HCT116 (cell line): ENCODE measurements around the gene C5AR2. TPM values are rescaled to one million over a fixed set of nuclear protein-coding genes. Genes with fewer than 3 reads are reported as not detected.

Source experiments
- ATAC-seq: fragments of 200-7000 bp; cut with Tn5 transposase; 2 replicates; pipeline ENCODE4 v1.9.1; 2020; ENCODE audit warnings: mild to moderate bottlenecking, moderate library complexity
- BruUV-seq: library from RNA; stranded (reverse); fragments of 400-500 nt; replicated peaks from 2 replicates; lab custom pipeline; 2021; lab: Mats Ljungman, UMichigan
- CTCF ChIA-PET: fragments of 300-600 bp; sonication (Branson Sonifier 250); formaldehyde crosslinking; loops from one replicate; lab custom pipeline; 2021; ENCODE audit warnings: antibody characterized with exemption; lab: Charles Lee
- POLR2A ChIA-PET: fragments of 300-600, 350-600 bp; sonication (Branson Sonifier 250); formaldehyde crosslinking; loops from one replicate; lab custom pipeline; 2021; ENCODE audit warnings: antibody characterized with exemption; lab: Charles Lee
- RAD21 ChIA-PET, 2 experiments: fragments of 300-600 bp; sonication (Branson Sonifier 250); formaldehyde crosslinking; loops; one replicate each; lab custom pipeline; 2023; ENCODE audit warnings: low total read pairs in 2 of 2; ENCODE audit not compliant: uncharacterized antibody in 2 of 2, unreplicated experiment in 2 of 2, low non-redundant PET in 1 of 2; lab: Charles Lee
- DNase-seq: peaks from one replicate; pipeline ENCODE4 v3.0.0-alpha.2; 2010; ENCODE audit warnings: low read depth, low spot score
- H2AFZ ChIP-seq: fragments of 200-600 bp; shearing (Covaris generic), sonication (generic); 2 replicates; pipeline ENCODE4 v1.6.1; 2017; ENCODE audit warnings: low read depth, mixed run types, mixed read lengths, antibody characterized with exemption, low read length; ENCODE audit not compliant: poor library complexity, severe bottlenecking
- H3K27ac ChIP-seq: 2 replicates; pipeline ENCODE4 v1.5.1; 2012; ENCODE audit warnings: low read depth, low read length
- H3K27me3 ChIP-seq: fragments of 200-600 bp; sonication (generic); 2 replicates; pipeline ENCODE4 v1.6.1; 2016; ENCODE audit warnings: mixed run types, low read length, mixed read lengths; ENCODE audit not compliant: insufficient read depth
- H3K36me3 ChIP-seq, 2 experiments: fragments of 200-500 bp in 1 of 2; fragments of 200-600 bp in 1 of 2; sonication (Bioruptor generic) in 1 of 2; sonication (generic) in 1 of 2; 2 replicates each; pipeline versions ENCODE4 v1.5.1 to v1.6.1; 2014 to 2016; ENCODE audit warnings: low read length in 2 of 2, inconsistent platforms in 1 of 2, mixed read lengths in 1 of 2, mixed run types in 1 of 2; ENCODE audit not compliant: insufficient read depth in 2 of 2, control insufficient read depth in 1 of 2
- H3K4me1 ChIP-seq, 2 experiments: fragments of 200-600 bp in 1 of 2; sonication (generic) in 1 of 2; 2 replicates each; pipeline versions ENCODE4 v1.5.1 to v1.6.1; 2012 to 2017; ENCODE audit warnings: low read length in 2 of 2, inconsistent platforms in 1 of 2, mild to moderate bottlenecking in 1 of 2, mixed read lengths in 1 of 2, mixed run types in 1 of 2, moderate library complexity in 1 of 2; ENCODE audit not compliant: insufficient read depth in 2 of 2, control insufficient read depth in 1 of 2
- H3K4me2 ChIP-seq: fragments of 200-600 bp; sonication (generic); 2 replicates; pipeline ENCODE4 v1.6.1; 2017; ENCODE audit warnings: mixed run types, low read length, mixed read lengths
- H3K4me3 ChIP-seq, 2 experiments: fragments of 200-600 bp in 1 of 2; sonication (generic) in 1 of 2; replicated peaks in 1 of 2; 2 replicates each; pipeline ENCODE4 v1.5.1; 2011 to 2016; ENCODE audit warnings: low read length in 2 of 2, control low read depth in 1 of 2, low read depth in 1 of 2, mild to moderate bottlenecking in 1 of 2, mixed read lengths in 1 of 2, mixed run types in 1 of 2
- H3K79me2 ChIP-seq: fragments of 200-600 bp; sonication (generic); 2 replicates; pipeline ENCODE4 v1.6.1; 2017; ENCODE audit warnings: mild to moderate bottlenecking, mixed run types, low read length, moderate library complexity, mixed read lengths; ENCODE audit not compliant: insufficient read depth
- H3K9ac ChIP-seq: fragments of 200-600 bp; sonication (generic); 2 replicates; pipeline ENCODE4 v1.6.1; 2016; ENCODE audit warnings: low read length, mixed read lengths
- H3K9me2 ChIP-seq: fragments of 200-600 bp; sonication (generic), shearing (Covaris generic); 2 replicates; pipeline ENCODE4 v1.6.1; 2017; ENCODE audit warnings: mixed run types, mild to moderate bottlenecking, moderate library complexity; ENCODE audit not compliant: insufficient read depth
- H3K9me3 ChIP-seq, 2 experiments: fragments of 200-500 bp in 1 of 2; fragments of 200-600 bp in 1 of 2; sonication (Bioruptor generic) in 1 of 2; sonication (generic) in 1 of 2; 2 replicates each; pipeline ENCODE4 v1.6.1; 2014 to 2017; ENCODE audit warnings: low read length in 2 of 2, mixed read lengths in 2 of 2, inconsistent platforms in 1 of 2, low read depth in 1 of 2, mild to moderate bottlenecking in 1 of 2, mixed run types in 1 of 2, moderate library complexity in 1 of 2; ENCODE audit not compliant: control insufficient read depth in 1 of 2, insufficient read depth in 1 of 2
- H4K20me1 ChIP-seq: fragments of 200-600 bp; sonication (generic), shearing (Covaris generic); 2 replicates; pipeline ENCODE4 v1.6.1; 2017; ENCODE audit warnings: mixed run types, mild to moderate bottlenecking, moderate library complexity; ENCODE audit not compliant: insufficient read depth
- CBX3 ChIP-seq: IDR thresholded peaks from 2 replicates; pipeline ENCODE4 v1.6.1; 2012; ENCODE audit warnings: low read depth
- CEBPB ChIP-seq: IDR thresholded peaks from 2 replicates; pipeline ENCODE4 v1.6.1; 2012; ENCODE audit warnings: low read depth
- ELF1 ChIP-seq: IDR thresholded peaks from 2 replicates; pipeline ENCODE4 v1.6.1; 2012; ENCODE audit warnings: low read depth, borderline replicate concordance
- EZH2phosphoT487 ChIP-seq: fragments of 200-600 bp; IDR thresholded peaks from 2 replicates; pipeline ENCODE4 v1.6.1; 2018; ENCODE audit warnings: antibody characterized with exemption, borderline replicate concordance
- POLR2A ChIP-seq: IDR thresholded peaks from 2 replicates; pipeline ENCODE4 v1.7.0; 2011; ENCODE audit warnings: borderline replicate concordance; ENCODE audit not compliant: insufficient read depth, insufficient read length; ENCODE audit errors: extremely low read depth
- POLR2AphosphoS5 ChIP-seq: IDR thresholded peaks from 2 replicates; pipeline ENCODE4 v1.6.1; 2011; ENCODE audit warnings: mild to moderate bottlenecking, low read depth, low read length, moderate library complexity
- RAD21 ChIP-seq: IDR thresholded peaks from 2 replicates; pipeline ENCODE4 v1.6.1; 2012; ENCODE audit warnings: low read depth, mild to moderate bottlenecking
- SIN3A ChIP-seq: IDR thresholded peaks from 2 replicates; pipeline ENCODE4 v1.6.1; 2012; ENCODE audit warnings: low read depth
- SP1 ChIP-seq: IDR thresholded peaks from 2 replicates; pipeline ENCODE4 v1.6.1; 2012; ENCODE audit warnings: low read depth
- SRF ChIP-seq: IDR thresholded peaks from 2 replicates; pipeline ENCODE4 v1.6.1; 2012; ENCODE audit warnings: low read depth
- TCF7L2 ChIP-seq: IDR thresholded peaks from 2 replicates; pipeline ENCODE4 v1.7.0; 2011; ENCODE audit warnings: borderline replicate concordance, inconsistent platforms; ENCODE audit not compliant: insufficient read depth, insufficient read length; ENCODE audit errors: extremely low read depth
- YY1 ChIP-seq: IDR thresholded peaks from 2 replicates; pipeline ENCODE4 v1.6.1; 2011; ENCODE audit warnings: low read length, low read depth, moderate library complexity, mild to moderate bottlenecking; ENCODE audit not compliant: insufficient replicate concordance; ENCODE audit errors: extremely low read depth
- ZFX ChIP-seq: fragments of 450-650 bp; IDR thresholded peaks from 2 replicates; pipeline ENCODE4 v1.6.1; 2017
- intact Hi-C: fragments of 100-400 bp; cut with micrococcal nuclease; formaldehyde crosslinking; loops from 2 replicates; pipeline ENCODE4 v1.10.0; 2022
- total RNA-seq: library from RNA; stranded (reverse); gene quantifications from one replicate; pipeline ENCODE4 v1.2.1, GENCODE V29; 2021; ENCODE audit not compliant: unreplicated experiment
- TF ChIP-seq, protein P1 (sequence below): IDR thresholded peaks from 2 replicates; pipeline ENCODE4 v1.6.1; 2012; ENCODE audit warnings: low read depth

The C5AR2 gene
- total RNA-seq, 1 experiment from 2014 or later = 0.12 TPM

DNA sequence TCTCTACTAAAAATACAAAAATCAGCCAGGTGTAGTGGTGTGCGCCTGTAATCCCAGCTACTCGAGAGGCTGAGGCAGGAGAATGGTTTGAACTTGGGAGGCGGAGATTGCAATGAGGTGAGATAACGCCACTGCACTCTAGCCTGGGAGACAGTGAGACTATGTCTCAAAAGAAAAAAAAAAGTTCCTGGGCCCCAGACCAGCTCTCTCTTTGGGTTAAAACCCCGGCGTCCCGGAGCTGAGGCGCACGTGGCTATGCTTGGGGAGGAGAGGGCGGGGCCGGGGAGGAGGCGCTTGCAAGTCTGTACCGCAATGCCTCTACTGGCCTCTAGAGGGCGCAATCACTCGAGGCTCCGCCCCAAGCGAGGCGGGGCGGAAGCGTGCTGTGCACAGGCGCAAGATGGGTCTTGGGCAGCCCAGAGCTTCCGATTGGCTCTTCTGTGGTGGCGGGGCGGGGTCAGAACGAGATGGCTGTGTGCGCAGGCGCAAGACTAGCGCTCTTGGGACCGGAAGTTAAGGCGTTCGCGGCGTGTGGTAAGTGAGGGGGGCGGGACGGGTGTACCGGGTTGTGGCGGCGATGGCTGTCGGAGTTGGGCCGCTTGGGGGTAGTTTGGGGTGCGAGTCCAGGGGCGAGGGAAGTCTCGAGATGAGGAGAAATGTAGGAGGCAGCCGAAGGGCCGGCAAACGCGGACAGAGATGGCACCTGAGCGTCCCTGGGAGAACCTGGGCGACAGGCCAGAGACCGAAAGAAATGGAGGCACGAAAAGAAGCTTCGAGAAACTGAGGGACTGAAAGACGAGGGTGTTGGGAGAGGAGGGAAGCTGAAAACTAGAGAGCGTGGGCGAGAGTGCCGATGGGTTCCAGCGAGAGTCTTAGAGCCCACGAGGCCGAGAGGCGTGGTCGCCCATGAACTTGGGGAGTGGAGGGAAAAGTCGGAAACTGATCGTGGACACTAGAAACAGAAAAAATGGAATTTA, 17.1 kb downstream of the C5AR2 start, which contains the start of gene DHX34 (continued):
- TF ChIP-seq, protein P1, sequence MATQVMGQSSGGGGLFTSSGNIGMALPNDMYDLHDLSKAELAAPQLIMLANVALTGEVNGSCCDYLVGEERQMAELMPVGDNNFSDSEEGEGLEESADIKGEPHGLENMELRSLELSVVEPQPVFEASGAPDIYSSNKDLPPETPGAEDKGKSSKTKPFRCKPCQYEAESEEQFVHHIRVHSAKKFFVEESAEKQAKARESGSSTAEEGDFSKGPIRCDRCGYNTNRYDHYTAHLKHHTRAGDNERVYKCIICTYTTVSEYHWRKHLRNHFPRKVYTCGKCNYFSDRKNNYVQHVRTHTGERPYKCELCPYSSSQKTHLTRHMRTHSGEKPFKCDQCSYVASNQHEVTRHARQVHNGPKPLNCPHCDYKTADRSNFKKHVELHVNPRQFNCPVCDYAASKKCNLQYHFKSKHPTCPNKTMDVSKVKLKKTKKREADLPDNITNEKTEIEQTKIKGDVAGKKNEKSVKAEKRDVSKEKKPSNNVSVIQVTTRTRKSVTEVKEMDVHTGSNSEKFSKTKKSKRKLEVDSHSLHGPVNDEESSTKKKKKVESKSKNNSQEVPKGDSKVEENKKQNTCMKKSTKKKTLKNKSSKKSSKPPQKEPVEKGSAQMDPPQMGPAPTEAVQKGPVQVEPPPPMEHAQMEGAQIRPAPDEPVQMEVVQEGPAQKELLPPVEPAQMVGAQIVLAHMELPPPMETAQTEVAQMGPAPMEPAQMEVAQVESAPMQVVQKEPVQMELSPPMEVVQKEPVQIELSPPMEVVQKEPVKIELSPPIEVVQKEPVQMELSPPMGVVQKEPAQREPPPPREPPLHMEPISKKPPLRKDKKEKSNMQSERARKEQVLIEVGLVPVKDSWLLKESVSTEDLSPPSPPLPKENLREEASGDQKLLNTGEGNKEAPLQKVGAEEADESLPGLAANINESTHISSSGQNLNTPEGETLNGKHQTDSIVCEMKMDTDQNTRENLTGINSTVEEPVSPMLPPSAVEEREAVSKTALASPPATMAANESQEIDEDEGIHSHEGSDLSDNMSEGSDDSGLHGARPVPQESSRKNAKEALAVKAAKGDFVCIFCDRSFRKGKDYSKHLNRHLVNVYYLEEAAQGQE = no peak
- TF ChIP-seq TCF7L2 (no peak), ZFX (peak; percentile 47; the same call in 1 of the 2 replicates), RAD21 (no peak), CBX3 (no peak)

DNA sequence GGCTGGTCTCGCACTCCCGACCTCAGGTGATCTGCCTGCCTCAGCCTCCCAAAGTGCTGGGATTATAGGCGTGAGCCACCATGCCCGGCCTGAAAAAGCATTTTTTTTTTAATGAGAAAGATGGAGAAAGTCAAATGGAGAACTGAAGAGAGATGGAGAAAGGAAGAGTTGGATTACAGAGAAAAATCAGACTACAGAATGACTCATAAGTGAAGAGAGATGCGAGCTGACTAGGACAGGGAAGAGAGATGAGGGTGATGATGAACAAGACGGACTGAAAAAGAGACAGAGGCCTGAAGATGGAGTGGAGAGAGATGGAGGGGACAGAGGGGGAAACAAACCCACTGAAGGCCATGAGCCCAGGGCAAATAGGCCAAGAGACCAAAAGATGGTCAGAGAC, 18.7 kb downstream of the C5AR2 start:
- intact Hi-C loops = no loop called here
- Histone ChIP-seq H3K4me2 (peak overlapping the region; percentile 84), H3K4me1 (peaks cover 15 to 22% of the 10 kb centered on the region in 2 experiments; a peak in 3 of 4 replicates), H4K20me1 (no peaks in the 10 kb centered on the region), H3K27me3 (no peaks in the 10 kb centered on the region), H3K9me3 (no peaks in the 10 kb centered on the region), H3K79me2 (peaks cover 62% of the 10 kb centered on the region), H3K9me2 (no peaks in the 10 kb centered on the region), H3K27ac (no peak overlapping the region), H3K4me3 (no peak overlapping the region), H2AFZ (no peak overlapping the region), H3K9ac (0 out of 2 replicates have a peak overlapping the region, but pooled peaks have one; percentile 17), H3K36me3 (peaks cover 24 to 26% of the 10 kb centered on the region in 2 experiments)
- ChIA-PET RAD21 (no interaction called here), POLR2A (no interaction called here), CTCF (interaction anchor here (1.0 to 1.5 kb wide), 2 partner anchors 41 to 46 kb away, joined by 6 read pairs; no protein-coding TSS in a partner anchor)
- DNase-seq = no peak
- BruUV-seq = no TSS peak
- ATAC-seq = no peak
- TF ChIP-seq POLR2AphosphoS5 = no peak
- TF ChIP-seq ELF1 = no peak
- no peak for TF ChIP-seq SRF
- no peak for TF ChIP-seq SP1
- TF ChIP-seq EZH2phosphoT487 = no peak
- TF ChIP-seq, protein P1 = no peak
- no peak for TF ChIP-seq ZFX
- no peak for TF ChIP-seq POLR2A
- no peak for TF ChIP-seq YY1
- no peak for TF ChIP-seq SIN3A
- TF ChIP-seq CEBPB = no peak
